Calu3 (cell line): ENCODE results near the gene GPA33. TPM values are rescaled to one million over a fixed set of nuclear protein-coding genes. Genes with fewer than 3 reads are reported as not detected.
A peak's percentile ranks its signal among the peaks of the same experiment; 100 is the strongest.

Experiments
- BruUV-seq: library from RNA; stranded (reverse); fragments of 400-500 nt; replicated peaks from 2 replicates; lab custom pipeline; 2021; lab: Mats Ljungman, UMichigan
- CTCF ChIA-PET: fragments of 300-600 bp; sonication (Branson Sonifier 250); formaldehyde crosslinking; loops from one replicate; lab custom pipeline; 2022; ENCODE audit warnings: antibody characterized with exemption; lab: Charles Lee
- DNase-seq: peaks from one replicate; pipeline ENCODE4 v3.0.0; 2022
- H3K27ac Mint-ChIP-seq: one replicate; pipeline ENCODE4 v1.8.0; 2022; ENCODE audit warnings: mixed read lengths; ENCODE audit not compliant: unreplicated experiment
- H3K27me3 Mint-ChIP-seq: one replicate; pipeline ENCODE4 v1.8.0; 2022; ENCODE audit warnings: mixed read lengths; ENCODE audit not compliant: unreplicated experiment
- H3K36me3 Mint-ChIP-seq: one replicate; pipeline ENCODE4 v1.8.0; 2022; ENCODE audit warnings: mild to moderate bottlenecking, moderate library complexity, mixed read lengths; ENCODE audit not compliant: insufficient read depth, unreplicated experiment
- H3K4me1 Mint-ChIP-seq: one replicate; pipeline ENCODE4 v1.8.0; 2022; ENCODE audit warnings: mild to moderate bottlenecking, low read depth, mixed read lengths; ENCODE audit not compliant: unreplicated experiment
- H3K4me3 Mint-ChIP-seq: one replicate; pipeline ENCODE4 v1.8.0; 2022; ENCODE audit warnings: mild to moderate bottlenecking, low read depth, moderate library complexity, mixed read lengths; ENCODE audit not compliant: unreplicated experiment
- H3K9me3 Mint-ChIP-seq: one replicate; pipeline ENCODE4 v1.8.0; 2022; ENCODE audit warnings: low read depth, mixed read lengths; ENCODE audit not compliant: unreplicated experiment
- intact Hi-C: fragments of 100-400 bp; cut with micrococcal nuclease; formaldehyde crosslinking; loops from one replicate; pipeline ENCODE4 v1.10.0; 2022; ENCODE audit not compliant: unreplicated experiment
- total RNA-seq: library from RNA; stranded (reverse); gene quantifications from 2 replicates; pipeline ENCODE4 v1.2.3, GENCODE V29; 2022
- TF ChIP-seq, protein P1 (sequence below): fragments of 200-600 bp; IDR thresholded peaks from one replicate; pipeline ENCODE4 v1.8.0; 2022; ENCODE audit warnings: antibody characterized with exemption; ENCODE audit not compliant: unreplicated experiment

GPA33 gene
- total RNA-seq, 1 experiment from 2014 or later, result not detected

GRCh38 chr1:167083871-167084270, 6.3 kb downstream of the GPA33 start:
- DNase-seq, result no peak
- peaks cover under 1% of the 10 kb centered on the region for H3K4me1 Mint-ChIP-seq
- no peaks in the 10 kb centered on the region for H3K36me3 Mint-ChIP-seq
- intact Hi-C loops, result loop anchor here (5.0 kb wide), 1 partner anchor 138 kb away; the partner anchor contains the start of gene POU2F1
- H3K4me3 Mint-ChIP-seq, result no peak overlapping the region
- BruUV-seq, result no TSS peak
- TF ChIP-seq, protein P1, sequence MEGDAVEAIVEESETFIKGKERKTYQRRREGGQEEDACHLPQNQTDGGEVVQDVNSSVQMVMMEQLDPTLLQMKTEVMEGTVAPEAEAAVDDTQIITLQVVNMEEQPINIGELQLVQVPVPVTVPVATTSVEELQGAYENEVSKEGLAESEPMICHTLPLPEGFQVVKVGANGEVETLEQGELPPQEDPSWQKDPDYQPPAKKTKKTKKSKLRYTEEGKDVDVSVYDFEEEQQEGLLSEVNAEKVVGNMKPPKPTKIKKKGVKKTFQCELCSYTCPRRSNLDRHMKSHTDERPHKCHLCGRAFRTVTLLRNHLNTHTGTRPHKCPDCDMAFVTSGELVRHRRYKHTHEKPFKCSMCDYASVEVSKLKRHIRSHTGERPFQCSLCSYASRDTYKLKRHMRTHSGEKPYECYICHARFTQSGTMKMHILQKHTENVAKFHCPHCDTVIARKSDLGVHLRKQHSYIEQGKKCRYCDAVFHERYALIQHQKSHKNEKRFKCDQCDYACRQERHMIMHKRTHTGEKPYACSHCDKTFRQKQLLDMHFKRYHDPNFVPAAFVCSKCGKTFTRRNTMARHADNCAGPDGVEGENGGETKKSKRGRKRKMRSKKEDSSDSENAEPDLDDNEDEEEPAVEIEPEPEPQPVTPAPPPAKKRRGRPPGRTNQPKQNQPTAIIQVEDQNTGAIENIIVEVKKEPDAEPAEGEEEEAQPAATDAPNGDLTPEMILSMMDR, result no peak
- H3K27ac Mint-ChIP-seq, result no peak overlapping the region
- peaks cover 7% of the 10 kb centered on the region for H3K9me3 Mint-ChIP-seq
- CTCF ChIA-PET, result no interaction called here
- H3K27me3 Mint-ChIP-seq, result no peaks in the 10 kb centered on the region

DNA sequence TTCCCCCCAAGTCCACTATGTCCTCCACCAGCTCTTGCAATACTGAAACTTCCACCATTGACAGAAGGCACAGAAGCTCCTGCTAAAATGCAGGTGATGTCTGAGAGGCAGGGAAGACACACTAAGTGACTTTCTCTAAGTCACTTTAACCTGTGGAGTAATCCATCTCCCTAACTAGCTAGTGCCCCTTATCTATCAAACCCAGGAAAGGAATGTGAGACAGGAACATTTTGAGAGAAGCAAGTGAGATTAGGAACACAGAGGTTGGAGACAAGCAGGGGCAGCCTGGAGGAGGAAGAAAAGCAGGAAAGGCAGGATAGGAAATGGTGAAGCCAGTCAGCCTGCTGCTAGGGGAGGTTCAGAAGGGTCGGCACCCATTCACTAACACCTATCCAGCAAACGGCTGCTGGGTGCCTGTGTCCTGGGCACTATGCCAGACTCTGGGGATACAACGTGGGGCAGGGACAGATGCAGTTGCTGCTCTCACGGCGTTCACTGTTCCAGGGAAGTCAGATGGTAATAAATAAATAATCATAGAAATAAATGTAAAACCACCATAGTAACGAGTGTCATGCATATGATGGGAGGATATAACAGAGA, 7.0 kb downstream of the GPA33 start:
- Mint-ChIP-seq H3K36me3 (no peaks in the 10 kb centered on the region), H3K27ac (no peak overlapping the region), H3K4me3 (no peak overlapping the region), H3K27me3 (no peaks in the 10 kb centered on the region), H3K4me1 (peaks cover 7% of the 10 kb centered on the region), H3K9me3 (peaks cover 7% of the 10 kb centered on the region)
- intact Hi-C loops, result loop anchor here (5.0 kb wide), 1 partner anchor 139 kb away; the partner anchor contains the start of gene POU2F1
- BruUV-seq, result no TSS peak
- DNase-seq, result peak; percentile 59
- TF ChIP-seq, protein P1, result no peak
- CTCF ChIA-PET, result interaction anchor here (0.9 to 1.3 kb wide), 3 partner anchors 24 to 137 kb away, joined by 3 to 4 read pairs (median 4); partner anchors contain the start of gene POU2F1

- CTCF ChIA-PET, result interaction anchor here (0.9 to 1.3 kb wide), 3 partner anchors 23 to 138 kb away, joined by 3 to 4 read pairs (median 4); partner anchors contain the start of gene POU2F1
- TF ChIP-seq, protein P1, result no peak
- peak; percentile 77 for DNase-seq
- Mint-ChIP-seq H3K9me3 (peaks cover 7% of the 10 kb centered on the region), H3K4me3 (no peak overlapping the region), H3K36me3 (no peaks in the 10 kb centered on the region), H3K4me1 (peaks cover 13% of the 10 kb centered on the region), H3K27me3 (no peaks in the 10 kb centered on the region), H3K27ac (no peak overlapping the region)
- intact Hi-C loops, result loop anchor here (5.0 kb wide), 1 partner anchor 140 kb away; the partner anchor contains the start of gene POU2F1
- BruUV-seq, result no TSS peak
Observed at GRCh38 chr1:167082511-167083027, 7.6 kb downstream of the GPA33 start.

GRCh38 chr1:167081594-167082156, 8.5 kb downstream of the GPA33 start:
- CTCF ChIA-PET, result interaction anchor here (1.3 kb wide), 1 partner anchor 139 kb away, joined by 4 read pairs; the partner anchor contains the start of gene POU2F1
- no peak for DNase-seq
- no peak overlapping the region for H3K4me3 Mint-ChIP-seq
- no peak overlapping the region for H3K27ac Mint-ChIP-seq
- no TSS peak for BruUV-seq
- intact Hi-C loops, result loop anchor here (5.0 kb wide), 1 partner anchor 141 kb away; the partner anchor contains the start of gene POU2F1
- H3K4me1 Mint-ChIP-seq, result peaks cover 20% of the 10 kb centered on the region
- peaks cover 7% of the 10 kb centered on the region for H3K9me3 Mint-ChIP-seq
- no peaks in the 10 kb centered on the region for H3K36me3 Mint-ChIP-seq
- TF ChIP-seq, protein P1, result no peak
- no peaks in the 10 kb centered on the region for H3K27me3 Mint-ChIP-seq
